ENCODE data around the gene ELK4. TPM values are rescaled to one million over a fixed set of nuclear protein-coding genes. Genes with fewer than 3 reads are reported as not detected.

Gene ELK4
- polyA plus RNA-seq, 1 donor (not counting 4 experiments of a cell fraction or from before 2014, with no cell fraction given): 8.6 TPM

DNA sequence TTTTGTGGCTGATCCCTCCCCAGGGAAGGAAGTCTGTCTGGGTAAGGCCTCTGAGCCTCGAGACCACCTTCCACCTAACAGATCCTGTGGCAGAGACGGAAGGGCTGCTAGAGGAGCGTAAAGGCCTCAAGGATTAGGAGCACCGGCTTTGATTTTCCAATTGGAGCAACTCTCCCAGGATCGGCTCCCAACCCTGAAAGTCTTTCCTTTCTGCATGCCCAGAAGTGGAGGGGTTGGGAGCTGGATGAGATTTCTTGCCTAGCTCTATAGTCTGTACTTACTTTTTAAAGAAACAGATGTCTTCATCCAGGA is 41.4 kb downstream of the ELK4 start:
- H3K9me1 ChIP-seq (ENCODE audit: control insufficient read depth, extremely low read depth, insufficient read depth, low read length): no peaks in the 10 kb centered on the region
- dilution Hi-C loops (cut with MboI; ENCODE audit: extremely low pct_ligation_motif_present, low sequenced_read_pairs): no loop called here
- no peaks in the 10 kb centered on the region for H3K9me3 ChIP-seq (ENCODE audit: control insufficient read depth, low read depth, low read length)
- no peaks in the 10 kb centered on the region for H3K27me3 ChIP-seq (ENCODE audit: control insufficient read depth, extremely low read depth, insufficient read depth, low read length)
- no peak overlapping the region for H3K4me2 ChIP-seq (ENCODE audit: control insufficient read depth, extremely low read depth, insufficient read depth, low read depth, low read length)
- no peaks in the 10 kb centered on the region for H4K20me1 ChIP-seq (ENCODE audit: control insufficient read depth, extremely low read depth, insufficient read depth, low read length)
- no peak overlapping the region for H3K27ac ChIP-seq (ENCODE audit: control insufficient read depth, insufficient read depth, low read length)
- no peak for FAIRE-seq
- H3K9ac ChIP-seq (ENCODE audit: control insufficient read depth, extremely low read depth, insufficient read depth, low read length): no peak overlapping the region
- no peaks in the 10 kb centered on the region for H3K36me3 ChIP-seq (ENCODE audit: control insufficient read depth in 2 of 2, extremely low read depth in 1 of 2, insufficient read depth in 2 of 2, low read length in 2 of 2)
- no peak overlapping the region for H2AFZ ChIP-seq (ENCODE audit: control insufficient read depth, low read length)
- DNase-seq (ENCODE audit: low read depth, low spot score): no peak
- H3K4me1 ChIP-seq (ENCODE audit: control insufficient read depth, extremely low read depth, insufficient read depth, low read length): peaks cover 7% of the 10 kb centered on the region
- TF ChIP-seq CTCF (optimal IDR thresholded peaks at IDR 0.05 in 1 of 3, IDR thresholded peaks at IDR 0.05 in 1 of 3, conservative IDR thresholded peaks at IDR 0.05 in 1 of 3; ENCODE audit: extremely low read depth in 1 of 3, insufficient read depth in 2 of 3, low read length in 3 of 3): no peak
- no peak for TF ChIP-seq EZH2 (IDR thresholded peaks at IDR 0.05; ENCODE audit: low read length)
- no peak overlapping the region for H3K4me3 ChIP-seq (ENCODE audit: control insufficient read depth in 2 of 3, extremely low read depth in 1 of 3, insufficient read depth in 2 of 3, low read depth in 1 of 3, low read length in 3 of 3)
- no peaks in the 10 kb centered on the region for H3K79me2 ChIP-seq (ENCODE audit: control insufficient read depth, insufficient read depth, low read length)

GRCh38 chr1:205589618-205590456 is 42.0 kb downstream of the ELK4 start:
- DNase-seq (ENCODE audit: low read depth, low spot score): no peak
- Histone ChIP-seq H2AFZ (ENCODE audit: control insufficient read depth, low read length) (no peak overlapping the region), H3K4me3 (ENCODE audit: control insufficient read depth in 2 of 3, extremely low read depth in 1 of 3, insufficient read depth in 2 of 3, low read depth in 1 of 3, low read length in 3 of 3) (no peak overlapping the region), H4K20me1 (ENCODE audit: control insufficient read depth, extremely low read depth, insufficient read depth, low read length) (no peaks in the 10 kb centered on the region), H3K9ac (ENCODE audit: control insufficient read depth, extremely low read depth, insufficient read depth, low read length) (no peak overlapping the region), H3K4me1 (ENCODE audit: control insufficient read depth, extremely low read depth, insufficient read depth, low read length) (peaks cover 4% of the 10 kb centered on the region), H3K79me2 (ENCODE audit: control insufficient read depth, insufficient read depth, low read length) (no peaks in the 10 kb centered on the region), H3K9me1 (ENCODE audit: control insufficient read depth, extremely low read depth, insufficient read depth, low read length) (no peaks in the 10 kb centered on the region), H3K9me3 (ENCODE audit: control insufficient read depth, low read depth, low read length) (no peaks in the 10 kb centered on the region), H3K36me3 (ENCODE audit: control insufficient read depth in 2 of 2, extremely low read depth in 1 of 2, insufficient read depth in 2 of 2, low read length in 2 of 2) (no peaks in the 10 kb centered on the region), H3K27me3 (ENCODE audit: control insufficient read depth, extremely low read depth, insufficient read depth, low read length) (no peaks in the 10 kb centered on the region), H3K27ac (ENCODE audit: control insufficient read depth, insufficient read depth, low read length) (no peak overlapping the region), H3K4me2 (ENCODE audit: control insufficient read depth, extremely low read depth, insufficient read depth, low read depth, low read length) (no peak overlapping the region)
- TF ChIP-seq CTCF (optimal IDR thresholded peaks at IDR 0.05 in 1 of 3, IDR thresholded peaks at IDR 0.05 in 1 of 3, conservative IDR thresholded peaks at IDR 0.05 in 1 of 3; ENCODE audit: extremely low read depth in 1 of 3, insufficient read depth in 2 of 3, low read length in 3 of 3) (no peak), EZH2 (IDR thresholded peaks at IDR 0.05; ENCODE audit: low read length) (no peak)
- FAIRE-seq: no peak
- dilution Hi-C loops (cut with MboI; ENCODE audit: extremely low pct_ligation_motif_present, low sequenced_read_pairs): no loop called here
